ENCODE data around the gene PEX5.

PEX5 gene

DNA sequence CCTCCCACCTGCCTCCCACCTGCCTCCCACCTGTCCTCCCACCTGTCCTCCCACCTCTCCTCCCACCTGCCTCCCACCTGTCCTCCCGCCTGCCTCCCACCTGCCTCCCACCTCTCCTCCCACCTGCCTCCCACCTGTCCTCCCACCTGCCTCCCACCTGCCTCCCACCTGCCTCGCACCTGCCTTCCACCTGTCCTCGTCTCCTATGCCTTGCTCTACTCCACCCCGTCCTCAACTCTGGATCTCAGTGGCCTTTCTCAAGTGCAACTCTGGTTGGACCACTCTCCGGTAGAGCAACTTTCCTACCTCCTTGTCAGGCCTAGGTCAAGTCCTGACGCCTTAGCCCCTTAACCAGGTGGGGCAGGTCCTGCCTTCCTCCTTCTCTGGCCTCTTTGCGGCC is 29.3 kb upstream of the PEX5 start:
- Histone ChIP-seq H3K9ac (ENCODE audit: insufficient read length, low read depth) (no peak overlapping the region), H3K27me3 (ENCODE audit: insufficient read depth, insufficient read length) (peaks cover 6% of the 10 kb centered on the region), H3K36me3 (ENCODE audit: insufficient read depth, insufficient read length, low read length) (peaks cover 30% of the 10 kb centered on the region), H3K4me1 (ENCODE audit: insufficient read depth, insufficient read length) (peaks cover 4% of the 10 kb centered on the region), H3K4me3 (ENCODE audit: insufficient read length, low read depth) (no peak overlapping the region), H3K9me3 (ENCODE audit: insufficient read depth, low read length) (peaks cover 19% of the 10 kb centered on the region; the same call in 1 of the 2 replicates)
- TF ChIP-seq SUZ12 (IDR thresholded peaks at IDR 0.05; ENCODE audit: extremely low read depth, insufficient read depth, insufficient read length) (no peak), YY1 (IDR thresholded peaks at IDR 0.05; ENCODE audit: insufficient read depth, insufficient read length) (no peak), ZNF274 (IDR thresholded peaks at IDR 0.05; ENCODE audit: low read depth, low read length) (no peak)
- DNase-seq (ENCODE audit: low read depth, low spot score), result no peak

DNA sequence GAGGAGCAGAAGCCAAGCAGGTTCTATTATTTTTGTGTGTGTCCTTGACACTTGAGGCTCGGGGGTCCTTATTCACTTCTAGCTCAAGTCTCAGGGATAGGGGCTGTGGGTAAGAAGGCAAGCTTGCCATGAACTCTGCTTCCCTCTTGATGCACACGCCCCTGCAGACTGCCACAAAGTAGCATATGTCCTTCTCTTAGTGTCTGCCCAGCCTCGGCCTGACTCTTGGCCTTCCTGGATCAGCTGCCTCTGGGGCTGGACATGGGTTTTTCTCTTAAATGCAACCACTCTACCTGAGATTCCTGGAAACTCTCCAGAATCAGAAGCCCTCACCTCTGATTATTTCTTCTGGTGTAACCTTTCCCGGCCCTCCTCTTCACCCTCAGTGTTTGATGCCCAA is 28.2 kb upstream of the PEX5 start:
- peaks cover 6% of the 10 kb centered on the region for H3K27me3 ChIP-seq (ENCODE audit: insufficient read depth, insufficient read length)
- no peak overlapping the region for H3K4me3 ChIP-seq (ENCODE audit: insufficient read length, low read depth)
- no peak overlapping the region for H3K9ac ChIP-seq (ENCODE audit: insufficient read length, low read depth)
- H3K36me3 ChIP-seq (ENCODE audit: insufficient read depth, insufficient read length, low read length), result peaks cover 21% of the 10 kb centered on the region
- peaks cover 4% of the 10 kb centered on the region for H3K4me1 ChIP-seq (ENCODE audit: insufficient read depth, insufficient read length)
- H3K9me3 ChIP-seq (ENCODE audit: insufficient read depth, low read length), result peaks cover 30% of the 10 kb centered on the region; the same call in 1 of the 2 replicates
- TF ChIP-seq SUZ12 (IDR thresholded peaks at IDR 0.05; ENCODE audit: extremely low read depth, insufficient read depth, insufficient read length) (no peak), ZNF274 (IDR thresholded peaks at IDR 0.05; ENCODE audit: low read depth, low read length) (no peak), YY1 (IDR thresholded peaks at IDR 0.05; ENCODE audit: insufficient read depth, insufficient read length) (no peak)
- no peak for DNase-seq (ENCODE audit: low read depth, low spot score)

- Histone ChIP-seq H3K9ac (ENCODE audit: insufficient read length, low read depth) (no peak overlapping the region), H3K4me3 (ENCODE audit: insufficient read length, low read depth) (no peak overlapping the region), H3K9me3 (ENCODE audit: insufficient read depth, low read length) (peaks cover 35% of the 10 kb centered on the region), H3K4me1 (ENCODE audit: insufficient read depth, insufficient read length) (peaks cover 4% of the 10 kb centered on the region), H3K27me3 (ENCODE audit: insufficient read depth, insufficient read length) (peaks cover 6% of the 10 kb centered on the region), H3K36me3 (ENCODE audit: insufficient read depth, insufficient read length, low read length) (peaks cover 16% of the 10 kb centered on the region)
- no peak for TF ChIP-seq YY1 (IDR thresholded peaks at IDR 0.05; ENCODE audit: insufficient read depth, insufficient read length)
- TF ChIP-seq ZNF274 (IDR thresholded peaks at IDR 0.05; ENCODE audit: low read depth, low read length), result no peak
- no peak for TF ChIP-seq SUZ12 (IDR thresholded peaks at IDR 0.05; ENCODE audit: extremely low read depth, insufficient read depth, insufficient read length)
- no peak for DNase-seq (ENCODE audit: low read depth, low spot score)
These were observed 27.7 kb upstream of the PEX5 start for GRCh38 chr12:7161811-7162210.

DNA sequence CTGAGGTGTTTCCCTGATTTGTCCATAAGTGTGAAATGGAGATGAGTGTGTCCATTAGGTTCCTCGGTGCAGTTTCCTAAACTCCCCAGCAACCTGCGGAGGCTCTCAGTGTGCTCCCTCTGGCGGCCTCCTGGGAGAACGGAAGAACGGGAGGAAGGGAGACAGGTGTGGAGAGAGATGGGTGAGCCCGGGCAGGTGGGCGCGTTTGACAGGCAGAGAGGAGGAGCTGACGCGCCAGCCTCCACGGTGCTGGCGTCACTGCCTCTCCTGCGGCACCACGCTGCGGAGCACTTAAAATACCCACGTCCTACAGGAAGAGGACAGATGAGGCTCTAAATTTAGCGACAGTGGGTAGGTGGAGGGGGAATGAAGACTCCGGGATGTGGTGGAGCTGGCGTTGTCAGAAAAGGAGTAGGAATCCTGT is 26.8 kb upstream of the PEX5 start:
- H3K4me3 ChIP-seq (ENCODE audit: insufficient read length, low read depth), result no peak overlapping the region
- H3K9me3 ChIP-seq (ENCODE audit: insufficient read depth, low read length), result peaks cover 44% of the 10 kb centered on the region
- TF ChIP-seq ZNF274 (IDR thresholded peaks at IDR 0.05; ENCODE audit: low read depth, low read length), result no peak
- no peak for TF ChIP-seq SUZ12 (IDR thresholded peaks at IDR 0.05; ENCODE audit: extremely low read depth, insufficient read depth, insufficient read length)
- no peak for TF ChIP-seq YY1 (IDR thresholded peaks at IDR 0.05; ENCODE audit: insufficient read depth, insufficient read length)
- peaks cover 8% of the 10 kb centered on the region for H3K36me3 ChIP-seq (ENCODE audit: insufficient read depth, insufficient read length, low read length)
- peaks cover 6% of the 10 kb centered on the region for H3K27me3 ChIP-seq (ENCODE audit: insufficient read depth, insufficient read length)
- DNase-seq (ENCODE audit: low read depth, low spot score), result peak; percentile 43
- peaks cover 4% of the 10 kb centered on the region for H3K4me1 ChIP-seq (ENCODE audit: insufficient read depth, insufficient read length)
- H3K9ac ChIP-seq (ENCODE audit: insufficient read length, low read depth), result no peak overlapping the region

DNA sequence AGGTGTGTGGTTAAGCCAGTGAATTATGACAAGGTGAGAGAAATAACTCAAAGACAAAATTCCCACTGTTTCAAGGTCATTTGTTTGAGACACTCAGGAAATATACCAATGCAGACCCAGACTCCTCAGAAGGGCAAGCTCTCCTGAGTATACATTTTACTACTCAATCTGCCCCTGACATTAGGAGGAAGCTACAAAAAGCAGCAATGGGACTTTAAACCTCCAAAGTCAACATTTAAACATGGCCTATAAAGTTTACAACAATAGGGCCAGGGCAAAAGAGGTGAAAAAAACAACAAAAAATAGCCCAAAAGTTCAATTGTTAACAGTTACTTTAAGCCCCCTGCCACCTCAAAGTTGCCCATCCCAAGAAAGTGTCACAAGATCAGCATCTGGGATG is 19.5 kb upstream of the PEX5 start:
- DNase-seq (ENCODE audit: low read depth, low spot score), result no peak
- Histone ChIP-seq H3K9me3 (ENCODE audit: insufficient read depth, low read length) (peaks cover 97% of the 10 kb centered on the region), H3K36me3 (ENCODE audit: insufficient read depth, insufficient read length, low read length) (no peaks in the 10 kb centered on the region), H3K27me3 (ENCODE audit: insufficient read depth, insufficient read length) (peaks cover 12% of the 10 kb centered on the region), H3K4me1 (ENCODE audit: insufficient read depth, insufficient read length) (no peaks in the 10 kb centered on the region), H3K4me3 (ENCODE audit: insufficient read length, low read depth) (no peak overlapping the region), H3K9ac (ENCODE audit: insufficient read length, low read depth) (no peak overlapping the region)
- TF ChIP-seq YY1 (IDR thresholded peaks at IDR 0.05; ENCODE audit: insufficient read depth, insufficient read length), result no peak
- TF ChIP-seq ZNF274 (IDR thresholded peaks at IDR 0.05; ENCODE audit: low read depth, low read length), result no peak
- no peak for TF ChIP-seq SUZ12 (IDR thresholded peaks at IDR 0.05; ENCODE audit: extremely low read depth, insufficient read depth, insufficient read length)

DNA sequence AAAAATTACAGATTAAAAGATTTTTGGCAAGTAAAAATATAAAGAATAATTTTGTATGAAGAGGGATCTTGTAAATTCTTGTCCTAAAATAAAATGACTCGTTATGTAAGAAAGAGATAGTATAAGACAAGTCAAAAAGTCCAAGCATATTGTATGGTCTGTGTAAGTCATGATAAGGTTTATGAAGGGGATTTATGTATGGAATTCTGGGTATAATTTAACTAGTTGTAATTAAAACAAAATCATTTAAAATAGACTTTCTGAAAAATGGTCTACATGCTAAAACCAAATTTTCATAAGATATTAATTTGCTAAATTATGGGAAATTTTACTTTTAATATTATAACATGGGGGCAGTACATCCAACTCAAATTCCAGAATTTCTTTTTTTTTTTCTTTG is 17.6 kb upstream of the PEX5 start:
- Histone ChIP-seq H3K9me3 (ENCODE audit: insufficient read depth, low read length) (peaks cover 96% of the 10 kb centered on the region), H3K9ac (ENCODE audit: insufficient read length, low read depth) (no peak overlapping the region), H3K4me3 (ENCODE audit: insufficient read length, low read depth) (no peak overlapping the region)

GRCh38 chr12:7175493-7175892 is 14.0 kb upstream of the PEX5 start:
- peaks cover 12% of the 10 kb centered on the region for H3K27me3 ChIP-seq (ENCODE audit: insufficient read depth, insufficient read length)
- no peaks in the 10 kb centered on the region for H3K4me1 ChIP-seq (ENCODE audit: insufficient read depth, insufficient read length)
- TF ChIP-seq YY1 (IDR thresholded peaks at IDR 0.05; ENCODE audit: insufficient read depth, insufficient read length), result no peak
- TF ChIP-seq ZNF274 (IDR thresholded peaks at IDR 0.05; ENCODE audit: low read depth, low read length), result no peak
- no peak for TF ChIP-seq SUZ12 (IDR thresholded peaks at IDR 0.05; ENCODE audit: extremely low read depth, insufficient read depth, insufficient read length)
- no peak overlapping the region for H3K9ac ChIP-seq (ENCODE audit: insufficient read length, low read depth)
- H3K9me3 ChIP-seq (ENCODE audit: insufficient read depth, low read length), result peaks cover 68% of the 10 kb centered on the region
- no peak overlapping the region for H3K4me3 ChIP-seq (ENCODE audit: insufficient read length, low read depth)
- DNase-seq (ENCODE audit: low read depth, low spot score), result no peak
- H3K36me3 ChIP-seq (ENCODE audit: insufficient read depth, insufficient read length, low read length), result no peaks in the 10 kb centered on the region

More for the DNA sequence above, 17.6 kb upstream of the PEX5 start:
- Histone ChIP-seq H3K4me1 (ENCODE audit: insufficient read depth, insufficient read length) (no peaks in the 10 kb centered on the region), H3K36me3 (ENCODE audit: insufficient read depth, insufficient read length, low read length) (no peaks in the 10 kb centered on the region), H3K27me3 (ENCODE audit: insufficient read depth, insufficient read length) (peaks cover 12% of the 10 kb centered on the region)
- TF ChIP-seq SUZ12 (IDR thresholded peaks at IDR 0.05; ENCODE audit: extremely low read depth, insufficient read depth, insufficient read length), result no peak
- no peak for TF ChIP-seq YY1 (IDR thresholded peaks at IDR 0.05; ENCODE audit: insufficient read depth, insufficient read length)
- TF ChIP-seq ZNF274 (IDR thresholded peaks at IDR 0.05; ENCODE audit: low read depth, low read length), result no peak
- no peak for DNase-seq (ENCODE audit: low read depth, low spot score)
